GM19043 (cell line): ENCODE results near the gene CNTD1.
"Not testable (repeated sequence)": the region's sequence is repeated elsewhere in the genome, so short reads cannot be mapped to it uniquely, and the experiment has no call there.

Experiments
- ATAC-seq: cut with Tn5 transposase; IDR thresholded peaks from one replicate; pipeline ENCODE4 v1.9.1; 2021; ENCODE audit warnings: low read depth; ENCODE audit not compliant: unreplicated experiment

CNTD1 gene

DNA sequence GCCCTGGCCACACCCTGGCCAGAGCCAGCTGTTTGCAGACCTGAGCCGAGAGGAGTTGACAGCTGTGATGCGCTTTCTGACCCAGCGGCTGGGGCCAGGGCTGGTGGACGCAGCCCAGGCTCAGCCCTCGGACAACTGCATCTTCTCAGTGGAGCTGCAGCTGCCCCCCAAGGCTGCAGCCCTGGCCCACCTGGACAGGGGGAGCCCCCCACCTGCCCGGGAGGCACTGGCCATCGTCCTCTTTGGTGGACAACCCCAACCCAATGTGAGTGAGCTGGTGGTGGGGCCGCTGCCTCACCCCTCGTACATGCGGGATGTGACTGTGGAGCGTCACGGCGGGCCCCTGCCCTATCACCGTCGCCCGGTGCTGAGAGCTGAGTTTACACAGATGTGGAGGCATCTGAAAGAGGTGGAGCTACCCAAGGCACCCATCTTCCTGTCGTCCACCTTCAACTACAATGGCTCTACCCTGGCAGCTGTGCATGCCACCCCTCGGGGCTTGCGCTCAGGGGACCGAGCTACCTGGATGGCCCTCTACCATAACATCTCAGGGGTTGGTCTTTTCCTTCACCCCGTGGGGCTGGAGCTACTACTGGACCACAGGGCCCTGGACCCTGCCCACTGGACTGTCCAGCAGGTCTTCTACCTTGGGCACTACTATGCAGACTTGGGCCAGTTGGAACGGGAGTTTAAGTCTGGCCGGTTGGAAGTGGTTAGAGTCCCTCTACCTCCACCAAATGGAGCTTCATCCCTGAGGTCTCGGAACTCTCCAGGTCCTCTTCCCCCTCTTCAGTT lies 46.3 kb downstream of the CNTD1 start:
- no peak for ATAC-seq

DNA sequence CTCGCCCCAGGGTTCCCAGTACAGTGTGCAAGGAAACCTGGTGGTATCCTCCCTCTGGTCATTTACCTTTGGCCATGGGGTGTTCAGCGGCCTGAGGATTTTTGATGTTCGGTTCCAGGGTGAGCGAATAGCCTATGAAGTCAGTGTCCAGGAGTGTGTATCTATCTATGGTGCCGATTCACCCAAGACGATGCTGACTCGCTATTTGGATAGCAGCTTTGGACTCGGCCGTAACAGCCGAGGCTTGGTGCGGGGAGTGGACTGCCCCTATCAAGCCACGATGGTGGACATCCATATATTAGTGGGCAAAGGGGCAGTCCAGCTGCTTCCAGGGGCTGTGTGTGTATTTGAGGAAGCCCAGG lies 46.9 kb downstream of the CNTD1 start:
- no peak for ATAC-seq

DNA sequence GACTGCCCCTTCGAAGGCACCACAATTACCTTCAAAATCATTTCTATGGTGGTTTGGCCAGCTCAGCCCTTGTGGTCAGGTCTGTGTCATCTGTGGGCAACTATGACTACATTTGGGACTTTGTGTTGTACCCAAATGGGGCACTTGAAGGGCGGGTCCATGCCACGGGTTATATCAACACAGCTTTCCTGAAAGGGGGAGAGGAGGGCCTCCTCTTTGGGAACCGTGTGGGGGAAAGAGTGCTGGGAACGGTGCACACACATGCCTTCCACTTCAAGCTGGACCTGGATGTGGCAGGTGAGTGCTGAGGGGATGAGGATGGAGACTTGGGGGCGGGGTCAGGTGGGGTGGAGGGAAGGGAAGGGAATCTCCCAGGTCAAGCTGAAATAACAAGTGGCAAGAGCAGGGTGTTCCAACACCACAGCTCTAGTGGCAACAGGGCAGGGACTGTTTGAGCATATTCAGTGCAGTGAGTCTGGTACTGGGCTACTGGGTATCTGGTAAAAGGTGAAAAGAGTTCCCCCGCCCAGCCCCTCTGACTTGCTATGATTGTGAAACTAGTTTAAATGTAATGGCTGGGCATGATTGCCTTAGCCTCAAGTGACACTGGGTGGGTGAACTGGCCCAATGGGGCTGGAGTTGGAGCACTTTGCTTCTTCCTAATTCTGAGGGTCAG lies 47.4 kb downstream of the CNTD1 start:
- ATAC-seq: no peak

DNA sequence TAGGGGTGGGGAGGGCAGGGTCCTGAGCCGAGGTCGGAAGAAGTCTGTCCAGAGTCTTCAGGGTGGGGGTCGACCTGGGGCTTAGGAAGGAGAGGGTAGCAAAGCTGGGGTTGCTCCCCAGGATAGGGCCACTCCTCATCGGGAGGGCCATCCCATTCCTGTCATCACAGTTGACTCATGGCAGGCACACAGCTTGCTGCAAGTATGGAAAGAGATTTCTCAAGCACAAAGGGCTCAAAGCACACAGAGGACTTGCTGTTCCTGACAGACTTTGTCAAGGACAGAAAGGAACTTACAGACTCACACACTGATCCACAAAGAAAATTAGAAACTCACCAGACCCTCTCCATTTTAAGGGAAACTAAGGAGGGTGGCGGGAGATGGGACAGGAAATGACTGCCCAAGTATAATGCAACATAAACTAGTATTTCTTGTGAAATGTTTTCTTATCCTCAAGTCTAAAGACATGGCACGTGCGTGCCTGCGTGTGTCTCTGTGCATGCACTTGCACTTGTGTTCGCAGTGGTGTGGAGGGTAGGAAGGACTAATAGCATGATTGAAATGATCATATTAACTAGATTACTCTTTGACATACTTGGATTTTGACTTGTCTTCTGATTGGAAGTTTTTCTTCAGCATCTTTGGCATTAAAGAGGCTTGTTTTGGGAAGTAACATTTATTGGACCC lies 48.1 kb downstream of the CNTD1 start:
- ATAC-seq: no peak

DNA sequence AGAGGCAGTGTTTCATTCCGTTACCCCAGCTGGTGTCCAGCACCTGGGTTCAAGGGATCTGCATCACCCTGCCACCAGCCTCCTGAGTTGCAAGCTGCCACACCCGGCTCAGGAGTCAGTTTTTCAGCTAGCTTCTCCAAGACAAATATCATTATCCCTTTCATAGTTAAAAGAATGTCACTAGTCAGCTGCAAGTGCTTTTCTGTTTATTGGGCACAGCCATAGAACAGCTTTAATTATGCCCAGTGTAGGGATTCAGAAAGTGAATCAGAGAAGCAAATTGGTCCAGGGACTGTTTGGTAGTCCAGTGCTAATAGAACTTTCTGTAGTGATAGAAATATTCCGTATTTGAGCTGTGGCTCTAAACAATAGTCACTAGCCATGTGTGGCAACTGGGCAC lies 49.4 kb downstream of the CNTD1 start:
- no peak for ATAC-seq

DNA sequence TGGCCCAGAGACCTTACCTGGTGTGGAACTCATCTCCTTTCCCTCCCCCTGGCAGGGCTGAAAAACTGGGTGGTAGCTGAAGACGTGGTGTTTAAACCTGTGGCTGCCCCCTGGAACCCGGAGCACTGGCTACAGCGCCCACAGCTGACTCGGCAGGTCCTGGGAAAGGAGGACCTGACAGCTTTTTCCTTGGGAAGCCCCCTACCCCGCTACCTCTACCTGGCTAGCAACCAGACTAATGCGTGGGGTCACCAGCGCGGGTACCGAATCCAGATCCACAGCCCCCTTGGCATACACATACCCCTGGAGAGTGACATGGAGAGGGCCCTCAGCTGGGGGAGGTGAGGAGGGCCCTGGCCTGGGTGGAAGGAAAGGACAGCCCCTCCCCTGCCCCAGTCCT lies 50.4 kb downstream of the CNTD1 start:
- no peak for ATAC-seq

DNA sequence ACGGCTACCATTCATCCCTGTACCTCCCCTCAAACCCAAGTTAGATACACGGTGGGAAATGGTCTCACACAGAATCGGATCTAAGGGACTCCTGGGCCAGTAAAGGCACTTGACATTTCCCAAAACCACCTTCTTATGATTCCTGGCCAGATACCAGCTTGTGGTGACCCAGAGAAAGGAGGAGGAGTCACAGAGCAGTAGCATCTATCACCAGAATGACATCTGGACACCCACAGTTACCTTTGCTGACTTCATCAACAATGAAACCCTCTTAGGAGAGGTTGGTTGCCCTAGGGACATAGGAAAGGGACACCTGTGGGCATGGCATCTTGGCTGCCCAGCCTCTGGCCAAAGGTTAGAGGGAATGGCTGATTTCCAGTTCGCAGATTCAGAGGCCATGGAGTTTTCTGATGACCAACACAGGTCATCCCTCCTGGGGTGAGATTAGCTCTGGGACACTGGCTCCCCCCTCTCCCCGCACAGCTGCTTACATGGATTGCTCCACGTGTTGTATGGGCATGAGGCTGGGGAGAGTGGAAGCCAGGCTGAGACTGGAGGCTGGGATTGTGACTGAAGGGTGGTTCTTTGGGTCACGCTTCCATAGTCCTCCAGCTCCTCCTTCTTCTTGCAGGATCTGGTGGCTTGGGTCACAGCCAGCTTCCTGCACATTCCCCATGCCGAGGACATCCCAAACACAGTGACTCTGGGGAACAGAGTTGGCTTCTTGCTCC lies 51.0 kb downstream of the CNTD1 start:
- no peak for ATAC-seq

DNA sequence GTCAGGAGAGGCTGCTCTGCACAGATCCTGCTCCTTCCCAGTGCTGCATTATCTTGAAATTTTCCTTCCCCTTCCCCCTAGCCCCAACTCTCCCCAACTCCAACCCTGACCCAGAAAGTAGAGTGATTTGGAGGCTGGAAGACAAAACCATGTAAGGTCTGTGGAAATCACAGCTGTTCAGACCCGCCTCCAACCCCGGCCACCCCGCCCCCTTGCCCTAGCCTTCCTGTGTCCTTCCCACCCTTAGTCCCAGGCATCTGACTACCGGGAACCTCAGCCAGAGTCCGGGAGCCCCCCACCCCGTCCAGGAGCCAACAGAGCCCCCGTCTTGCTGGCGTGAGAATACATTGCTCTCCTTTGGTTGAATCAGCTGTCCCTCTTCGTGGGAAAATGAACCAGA lies 52.3 kb downstream of the CNTD1 start, which contains the start of gene AOC3:
TSS of gene AOC3 (plus strand) at position 246 of the 400 bp plus-strand sequence. CDS start at position 391, 145 bp downstream.
- no peak for ATAC-seq

DNA sequence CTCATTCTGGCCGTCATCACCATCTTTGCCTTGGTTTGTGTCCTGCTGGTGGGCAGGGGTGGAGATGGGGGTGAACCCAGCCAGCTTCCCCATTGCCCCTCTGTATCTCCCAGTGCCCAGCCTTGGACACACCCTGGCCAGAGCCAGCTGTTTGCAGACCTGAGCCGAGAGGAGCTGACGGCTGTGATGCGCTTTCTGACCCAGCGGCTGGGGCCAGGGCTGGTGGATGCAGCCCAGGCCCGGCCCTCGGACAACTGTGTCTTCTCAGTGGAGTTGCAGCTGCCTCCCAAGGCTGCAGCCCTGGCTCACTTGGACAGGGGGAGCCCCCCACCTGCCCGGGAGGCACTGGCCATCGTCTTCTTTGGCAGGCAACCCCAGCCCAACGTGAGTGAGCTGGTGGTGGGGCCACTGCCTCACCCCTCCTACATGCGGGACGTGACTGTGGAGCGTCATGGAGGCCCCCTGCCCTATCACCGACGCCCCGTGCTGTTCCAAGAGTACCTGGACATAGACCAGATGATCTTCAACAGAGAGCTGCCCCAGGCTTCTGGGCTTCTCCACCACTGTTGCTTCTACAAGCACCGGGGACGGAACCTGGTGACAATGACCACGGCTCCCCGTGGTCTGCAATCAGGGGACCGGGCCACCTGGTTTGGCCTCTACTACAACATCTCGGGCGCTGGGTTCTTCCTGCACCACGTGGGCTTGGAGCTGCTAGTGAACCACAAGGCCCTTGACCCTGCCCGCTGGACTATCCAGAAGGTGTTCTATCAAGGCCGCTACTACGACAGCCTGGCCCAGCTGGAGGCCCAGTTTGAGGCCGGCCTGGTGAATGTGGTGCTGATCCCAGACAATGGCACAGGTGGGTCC lies 52.9 kb downstream of the CNTD1 start:
- ATAC-seq: not testable (repeated sequence)

DNA sequence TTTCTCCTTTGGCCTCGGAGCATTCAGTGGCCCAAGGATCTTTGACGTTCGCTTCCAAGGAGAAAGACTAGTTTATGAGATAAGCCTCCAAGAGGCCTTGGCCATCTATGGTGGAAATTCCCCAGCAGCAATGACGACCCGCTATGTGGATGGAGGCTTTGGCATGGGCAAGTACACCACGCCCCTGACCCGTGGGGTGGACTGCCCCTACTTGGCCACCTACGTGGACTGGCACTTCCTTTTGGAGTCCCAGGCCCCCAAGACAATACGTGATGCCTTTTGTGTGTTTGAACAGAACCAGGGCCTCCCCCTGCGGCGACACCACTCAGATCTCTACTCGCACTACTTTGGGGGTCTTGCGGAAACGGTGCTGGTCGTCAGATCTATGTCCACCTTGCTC lies 53.7 kb downstream of the CNTD1 start:
- ATAC-seq: no peak

DNA sequence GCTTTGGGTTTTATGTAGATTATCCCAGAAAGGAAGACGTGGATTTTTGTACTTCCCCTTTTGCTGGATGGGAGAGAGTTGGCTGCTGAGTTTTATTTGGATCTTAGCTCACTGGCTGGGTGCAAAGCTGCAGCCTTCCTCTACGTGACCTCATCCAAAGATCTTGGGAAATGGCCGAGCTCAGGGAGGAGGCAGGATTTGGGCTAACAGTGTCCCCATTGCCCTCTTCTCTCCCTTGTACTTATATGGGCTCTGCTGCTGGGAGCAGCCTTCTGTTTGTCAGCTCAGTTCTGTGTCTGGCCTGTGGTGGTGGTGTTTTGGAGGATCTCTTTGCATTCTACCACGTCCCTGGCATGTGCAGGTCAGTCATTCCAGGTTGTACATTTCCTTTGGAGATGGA lies 54.3 kb downstream of the CNTD1 start:
- no peak for ATAC-seq

DNA sequence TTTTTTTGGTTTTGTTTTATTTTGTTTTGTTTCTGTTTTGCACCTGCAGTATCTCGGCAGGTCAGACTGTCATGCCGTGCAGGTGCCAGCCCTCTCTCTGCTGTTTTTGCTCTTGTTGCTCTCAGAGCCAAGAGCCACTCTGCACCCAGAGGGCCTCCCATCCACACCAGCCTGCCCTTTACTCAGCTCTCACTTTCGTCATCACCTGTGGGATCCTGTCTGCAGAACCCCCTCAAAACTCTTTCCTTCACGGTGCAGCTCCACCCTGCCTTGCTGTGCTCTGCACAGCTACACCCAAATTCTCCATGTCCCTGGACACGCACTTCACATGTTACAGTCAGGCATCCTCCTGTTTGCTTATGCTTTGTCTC lies 54.9 kb downstream of the CNTD1 start:
- no peak for ATAC-seq

DNA sequence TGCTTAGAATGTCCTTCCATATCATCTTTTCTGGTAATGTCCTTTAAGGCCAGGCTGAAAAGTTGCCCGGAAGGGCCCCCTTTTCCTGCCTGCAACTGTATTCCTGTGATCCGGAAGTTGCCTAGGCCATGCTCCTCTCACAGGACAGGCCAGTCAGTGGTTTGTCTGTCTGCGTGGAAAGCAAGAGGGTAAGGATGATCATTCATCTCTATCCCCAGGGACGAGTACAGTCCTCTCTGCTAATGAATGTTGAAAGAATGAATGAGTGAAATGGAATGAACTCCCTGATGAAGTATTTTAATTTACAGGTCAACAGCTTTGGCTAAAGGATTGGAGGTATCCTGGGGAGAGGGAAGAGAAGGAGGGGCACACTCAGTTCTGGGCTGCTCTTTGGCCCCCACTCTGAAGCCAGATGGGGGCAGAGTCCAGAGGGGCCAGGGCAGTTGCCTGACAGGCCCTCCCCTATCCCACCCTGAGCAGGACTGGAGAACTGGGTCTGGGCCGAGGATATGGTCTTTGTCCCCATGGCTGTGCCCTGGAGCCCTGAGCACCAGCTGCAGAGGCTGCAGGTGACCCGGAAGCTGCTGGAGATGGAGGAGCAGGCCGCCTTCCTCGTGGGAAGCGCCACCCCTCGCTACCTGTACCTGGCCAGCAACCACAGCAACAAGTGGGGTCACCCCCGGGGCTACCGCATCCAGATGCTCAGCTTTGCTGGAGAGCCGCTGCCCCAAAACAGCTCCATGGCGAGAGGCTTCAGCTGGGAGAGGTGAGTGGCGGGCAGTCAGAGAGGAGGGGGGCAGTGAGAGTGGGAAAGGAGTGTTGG lies 55.5 kb downstream of the CNTD1 start:
- no peak for ATAC-seq

DNA sequence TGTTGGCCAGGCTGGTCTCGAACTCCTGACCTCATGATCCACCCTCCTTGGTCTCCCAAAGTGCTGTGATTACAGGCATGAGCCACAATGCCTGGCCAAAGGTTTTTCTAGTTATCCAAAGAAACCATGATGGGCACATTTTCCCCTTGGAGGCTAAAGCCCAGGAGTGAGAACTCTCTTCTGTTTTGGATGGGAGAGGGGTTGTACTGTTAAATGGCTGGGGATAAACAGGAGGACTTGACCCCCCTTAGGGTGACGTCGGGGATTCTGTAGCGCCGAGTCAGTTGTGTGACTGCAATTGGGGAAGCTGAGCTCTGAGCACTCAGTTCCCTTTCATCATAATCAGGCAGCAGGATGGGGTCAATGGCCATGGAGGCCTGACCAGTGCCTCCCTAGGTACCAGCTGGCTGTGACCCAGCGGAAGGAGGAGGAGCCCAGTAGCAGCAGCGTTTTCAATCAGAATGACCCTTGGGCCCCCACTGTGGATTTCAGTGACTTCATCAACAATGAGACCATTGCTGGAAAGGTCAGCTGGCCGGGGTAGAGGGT lies 56.5 kb downstream of the CNTD1 start:
- no peak for ATAC-seq

DNA sequence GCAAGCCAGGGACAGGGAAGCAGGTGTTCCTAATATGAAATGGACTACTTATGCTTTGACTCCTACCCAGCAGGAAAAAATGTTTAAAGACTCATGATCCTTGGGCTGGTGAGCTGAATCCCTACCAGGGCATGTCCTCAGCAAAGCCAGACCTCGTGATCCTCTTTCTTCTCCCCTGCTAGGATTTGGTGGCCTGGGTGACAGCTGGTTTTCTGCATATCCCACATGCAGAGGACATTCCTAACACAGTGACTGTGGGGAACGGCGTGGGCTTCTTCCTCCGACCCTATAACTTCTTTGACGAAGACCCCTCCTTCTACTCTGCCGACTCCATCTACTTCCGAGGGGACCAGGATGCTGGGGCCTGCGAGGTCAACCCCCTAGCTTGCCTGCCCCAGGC lies 57.4 kb downstream of the CNTD1 start:
- ATAC-seq: not testable (repeated sequence)

DNA sequence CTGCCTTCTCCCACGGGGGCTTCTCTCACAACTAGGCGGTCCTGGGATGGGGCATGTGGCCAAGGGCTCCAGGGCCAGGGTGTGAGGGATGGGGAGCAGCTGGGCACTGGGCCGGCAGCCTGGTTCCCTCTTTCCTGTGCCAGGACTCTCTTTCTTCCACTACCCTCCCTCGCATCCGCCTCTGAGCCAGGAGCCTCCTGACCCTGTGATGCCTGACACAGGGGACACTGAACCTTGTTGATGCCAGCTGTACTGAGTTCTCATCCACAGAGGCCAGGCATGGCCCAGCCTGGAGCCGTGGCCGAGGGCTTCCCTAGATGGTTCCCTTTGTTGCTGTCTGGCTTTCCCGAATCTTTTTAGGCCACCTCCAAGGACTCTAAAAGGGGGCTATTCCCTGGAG lies 57.9 kb downstream of the CNTD1 start:
- not testable (repeated sequence) for ATAC-seq

DNA sequence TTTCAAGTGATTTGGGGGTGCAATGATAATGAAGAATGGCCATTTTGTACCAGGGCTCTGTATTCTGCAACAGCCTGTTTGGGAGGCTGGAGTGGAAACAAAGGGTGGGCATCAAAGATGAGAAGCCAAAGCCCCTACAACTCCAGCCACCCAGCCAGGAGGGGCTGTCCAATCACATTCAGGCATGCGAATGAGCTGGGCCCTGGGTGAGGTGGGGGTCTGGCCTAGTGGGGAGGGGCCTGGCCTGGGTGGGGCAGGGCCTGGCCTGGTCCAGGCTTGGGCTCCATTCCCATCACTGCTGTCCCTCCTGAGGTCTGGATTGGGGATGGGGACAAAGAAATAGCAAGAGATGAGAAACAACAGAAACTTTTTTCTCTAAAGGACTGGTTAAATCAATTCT lies 58.7 kb downstream of the CNTD1 start:
- no peak for ATAC-seq
